Measurements from ENCODE around the gene SETDB1. TPM values are rescaled to one million over a fixed set of nuclear protein-coding genes. Genes with fewer than 3 reads are reported as not detected.

Gene SETDB1
- polyA plus RNA-seq, 1 of the 3 experiments (the other 2 are of a cell fraction), result 29.9 TPM

DNA sequence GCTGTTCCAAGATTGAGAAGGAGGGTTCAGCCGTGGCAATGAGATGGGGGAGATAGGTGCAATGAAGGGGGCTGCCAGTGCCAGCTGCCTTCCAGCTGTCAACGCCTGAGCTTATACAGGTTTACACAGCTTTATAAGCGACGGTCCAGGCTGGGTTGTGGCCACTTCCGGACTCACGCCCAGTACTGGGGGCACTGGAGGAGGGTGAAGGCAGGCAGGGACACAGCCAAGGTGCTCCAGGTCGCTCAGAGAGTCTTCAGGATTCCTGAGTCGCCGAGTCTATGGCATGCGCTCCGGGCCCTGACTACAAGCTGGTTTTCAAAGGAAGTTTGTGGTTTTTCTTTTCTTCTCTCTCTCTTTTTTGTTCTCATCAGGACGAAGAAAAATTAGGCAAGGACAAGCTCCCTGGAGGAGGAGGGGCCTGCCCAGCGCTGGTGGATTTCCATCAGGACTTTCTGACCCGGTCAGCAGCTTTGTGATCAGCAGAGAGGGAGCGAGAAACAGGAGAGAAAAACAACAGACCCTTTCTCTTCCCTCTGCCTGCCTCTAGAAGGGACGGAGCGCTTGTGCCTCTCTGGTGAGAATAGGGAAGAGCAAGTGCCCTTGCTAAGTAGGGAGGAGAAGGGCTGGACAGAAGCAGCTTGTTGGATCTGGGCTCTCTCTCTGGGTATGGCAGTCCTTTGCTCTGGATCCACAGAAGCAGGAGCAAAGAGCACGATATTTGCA is 80.3 kb downstream of the SETDB1 start, which contains the start of gene MINDY1:
MINDY1 (minus strand) TSS at position 576 of the 726 bp plus-strand sequence. CDS start 4,285 bp downstream, outside the sequence.
- peak; percentile 68; the same call in 1 of the 2 replicates for TF ChIP-seq POLR2AphosphoS5 (IDR thresholded peaks at IDR 0.05; ENCODE audit: low read depth, low read length)
- TF ChIP-seq TAF1 (IDR thresholded peaks at IDR 0.05; ENCODE audit: borderline replicate concordance, low read depth, low read length), result no peak; the same call in 1 of the 2 replicates
- TF ChIP-seq RAD21 (IDR thresholded peaks at IDR 0.05; ENCODE audit: low read length), result peak; percentile 64
- TF ChIP-seq GATA2 (CRISPR knock-in tag; IDR thresholded peaks at IDR 0.05), result no peak
- TF ChIP-seq EZH2phosphoT487 (IDR thresholded peaks at IDR 0.05; ENCODE audit: borderline replicate concordance, low read depth), result no peak
- TF ChIP-seq TEAD4 (IDR thresholded peaks at IDR 0.05; ENCODE audit: borderline replicate concordance, insufficient read depth), result no peak
- peak; percentile 40 for TF ChIP-seq ELF1 (IDR thresholded peaks at IDR 0.05)
- TF ChIP-seq, protein P1, sequence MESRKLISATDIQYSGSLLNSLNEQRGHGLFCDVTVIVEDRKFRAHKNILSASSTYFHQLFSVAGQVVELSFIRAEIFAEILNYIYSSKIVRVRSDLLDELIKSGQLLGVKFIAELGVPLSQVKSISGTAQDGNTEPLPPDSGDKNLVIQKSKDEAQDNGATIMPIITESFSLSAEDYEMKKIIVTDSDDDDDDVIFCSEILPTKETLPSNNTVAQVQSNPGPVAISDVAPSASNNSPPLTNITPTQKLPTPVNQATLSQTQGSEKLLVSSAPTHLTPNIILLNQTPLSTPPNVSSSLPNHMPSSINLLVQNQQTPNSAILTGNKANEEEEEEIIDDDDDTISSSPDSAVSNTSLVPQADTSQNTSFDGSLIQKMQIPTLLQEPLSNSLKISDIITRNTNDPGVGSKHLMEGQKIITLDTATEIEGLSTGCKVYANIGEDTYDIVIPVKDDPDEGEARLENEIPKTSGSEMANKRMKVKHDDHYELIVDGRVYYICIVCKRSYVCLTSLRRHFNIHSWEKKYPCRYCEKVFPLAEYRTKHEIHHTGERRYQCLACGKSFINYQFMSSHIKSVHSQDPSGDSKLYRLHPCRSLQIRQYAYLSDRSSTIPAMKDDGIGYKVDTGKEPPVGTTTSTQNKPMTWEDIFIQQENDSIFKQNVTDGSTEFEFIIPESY (IDR thresholded peaks at IDR 0.05; ENCODE audit: borderline replicate concordance, low read depth), result no peak
- no peak for TF ChIP-seq SMC3 (IDR thresholded peaks at IDR 0.05; ENCODE audit: low read depth, low read length)
- TF ChIP-seq GABPA (IDR thresholded peaks at IDR 0.05; ENCODE audit: low read depth), result 0 out of 2 replicates have a peak, but pooled peaks have one; percentile 8
- TF ChIP-seq, protein P2, sequence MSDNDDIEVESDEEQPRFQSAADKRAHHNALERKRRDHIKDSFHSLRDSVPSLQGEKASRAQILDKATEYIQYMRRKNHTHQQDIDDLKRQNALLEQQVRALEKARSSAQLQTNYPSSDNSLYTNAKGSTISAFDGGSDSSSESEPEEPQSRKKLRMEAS (IDR thresholded peaks at IDR 0.05; ENCODE audit: low read depth), result peak; percentile 52; the same call in 1 of the 2 replicates
- TF ChIP-seq, protein P3, sequence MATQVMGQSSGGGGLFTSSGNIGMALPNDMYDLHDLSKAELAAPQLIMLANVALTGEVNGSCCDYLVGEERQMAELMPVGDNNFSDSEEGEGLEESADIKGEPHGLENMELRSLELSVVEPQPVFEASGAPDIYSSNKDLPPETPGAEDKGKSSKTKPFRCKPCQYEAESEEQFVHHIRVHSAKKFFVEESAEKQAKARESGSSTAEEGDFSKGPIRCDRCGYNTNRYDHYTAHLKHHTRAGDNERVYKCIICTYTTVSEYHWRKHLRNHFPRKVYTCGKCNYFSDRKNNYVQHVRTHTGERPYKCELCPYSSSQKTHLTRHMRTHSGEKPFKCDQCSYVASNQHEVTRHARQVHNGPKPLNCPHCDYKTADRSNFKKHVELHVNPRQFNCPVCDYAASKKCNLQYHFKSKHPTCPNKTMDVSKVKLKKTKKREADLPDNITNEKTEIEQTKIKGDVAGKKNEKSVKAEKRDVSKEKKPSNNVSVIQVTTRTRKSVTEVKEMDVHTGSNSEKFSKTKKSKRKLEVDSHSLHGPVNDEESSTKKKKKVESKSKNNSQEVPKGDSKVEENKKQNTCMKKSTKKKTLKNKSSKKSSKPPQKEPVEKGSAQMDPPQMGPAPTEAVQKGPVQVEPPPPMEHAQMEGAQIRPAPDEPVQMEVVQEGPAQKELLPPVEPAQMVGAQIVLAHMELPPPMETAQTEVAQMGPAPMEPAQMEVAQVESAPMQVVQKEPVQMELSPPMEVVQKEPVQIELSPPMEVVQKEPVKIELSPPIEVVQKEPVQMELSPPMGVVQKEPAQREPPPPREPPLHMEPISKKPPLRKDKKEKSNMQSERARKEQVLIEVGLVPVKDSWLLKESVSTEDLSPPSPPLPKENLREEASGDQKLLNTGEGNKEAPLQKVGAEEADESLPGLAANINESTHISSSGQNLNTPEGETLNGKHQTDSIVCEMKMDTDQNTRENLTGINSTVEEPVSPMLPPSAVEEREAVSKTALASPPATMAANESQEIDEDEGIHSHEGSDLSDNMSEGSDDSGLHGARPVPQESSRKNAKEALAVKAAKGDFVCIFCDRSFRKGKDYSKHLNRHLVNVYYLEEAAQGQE (IDR thresholded peaks at IDR 0.05; ENCODE audit: low read depth, low read length), result peak; percentile 82
- TF ChIP-seq, protein P4, sequence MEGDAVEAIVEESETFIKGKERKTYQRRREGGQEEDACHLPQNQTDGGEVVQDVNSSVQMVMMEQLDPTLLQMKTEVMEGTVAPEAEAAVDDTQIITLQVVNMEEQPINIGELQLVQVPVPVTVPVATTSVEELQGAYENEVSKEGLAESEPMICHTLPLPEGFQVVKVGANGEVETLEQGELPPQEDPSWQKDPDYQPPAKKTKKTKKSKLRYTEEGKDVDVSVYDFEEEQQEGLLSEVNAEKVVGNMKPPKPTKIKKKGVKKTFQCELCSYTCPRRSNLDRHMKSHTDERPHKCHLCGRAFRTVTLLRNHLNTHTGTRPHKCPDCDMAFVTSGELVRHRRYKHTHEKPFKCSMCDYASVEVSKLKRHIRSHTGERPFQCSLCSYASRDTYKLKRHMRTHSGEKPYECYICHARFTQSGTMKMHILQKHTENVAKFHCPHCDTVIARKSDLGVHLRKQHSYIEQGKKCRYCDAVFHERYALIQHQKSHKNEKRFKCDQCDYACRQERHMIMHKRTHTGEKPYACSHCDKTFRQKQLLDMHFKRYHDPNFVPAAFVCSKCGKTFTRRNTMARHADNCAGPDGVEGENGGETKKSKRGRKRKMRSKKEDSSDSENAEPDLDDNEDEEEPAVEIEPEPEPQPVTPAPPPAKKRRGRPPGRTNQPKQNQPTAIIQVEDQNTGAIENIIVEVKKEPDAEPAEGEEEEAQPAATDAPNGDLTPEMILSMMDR (IDR thresholded peaks at IDR 0.05), result peak; percentile 61
- peak; percentile 57; the same call in 1 of the 2 replicates for TF ChIP-seq MXI1 (IDR thresholded peaks at IDR 0.05; ENCODE audit: low read depth, low read length)
- no peak for TF ChIP-seq FOXJ3 (CRISPR knock-in tag; IDR thresholded peaks at IDR 0.05)
- 0 out of 2 replicates have a peak, but pooled peaks have one; percentile 52 for TF ChIP-seq RCOR1 (IDR thresholded peaks at IDR 0.05; ENCODE audit: low read length)
- no peak for TF ChIP-seq JUND (IDR thresholded peaks at IDR 0.05)
- H3K9ac ChIP-seq, result peak within 1 kb of the TSS; percentile 69
- 2% methylated on average over 12 of the region's 18 CpGs for WGBS (ENCODE audit: low lambda C conversion rate)

More for the DNA sequence above, 80.3 kb downstream of the SETDB1 start, which contains the start of gene MINDY1:
- Histone ChIP-seq H3F3A (replicated peaks; ENCODE audit: insufficient read depth) (peaks cover 15% of the 10 kb centered on the region), H3K4me2 (peak within 1 kb of the TSS; percentile 87), H3K4me1 (ENCODE audit: control insufficient read depth in 1 of 2, insufficient read depth in 2 of 2, low read depth in 1 of 2, low read length in 1 of 2) (peaks cover 6 to 30% of the 10 kb centered on the region in 2 experiments; a peak in 2 of 4 replicates), H3K9me2 (no peaks in the 10 kb centered on the region), H3K27me3 (ENCODE audit: insufficient read depth) (no peaks in the 10 kb centered on the region), H3K36me3 (replicated peaks in 1 of 2; ENCODE audit: control insufficient read depth in 1 of 2, insufficient read depth in 2 of 2, low read length in 1 of 2) (peaks cover 0 to 2% of the 10 kb centered on the region in 2 experiments), H3K79me2 (ENCODE audit: insufficient read depth) (peaks cover 24% of the 10 kb centered on the region; the same call in 1 of the 2 replicates), H3K9me3 (no peaks in the 10 kb centered on the region), H4K20me1 (ENCODE audit: insufficient read depth) (no peaks in the 10 kb centered on the region), H2AFZ (ENCODE audit: low read depth) (peak within 1 kb of the TSS; percentile 81), H3K27ac (ENCODE audit: low read depth in 2 of 2, low read length in 1 of 2) (peak within 1 kb of the TSS; percentile 86 to 93), H3K4me3 (ENCODE audit: low read depth in 2 of 2, low read length in 1 of 2) (peak within 1 kb of the TSS; percentile 56 to 62)
- ChIA-PET CTCF (interaction anchor here (0.7 to 15.9 kb wide), 23 partner anchors 11 to 543 kb away, joined by 3 to 371 read pairs (median 4); partner anchors contain the start of genes ANXA9, CDC42SE1, CERS2 and ENSA), POLR2A (interaction anchor here (0.5 to 1.8 kb wide), 9 partner anchors 12 to 695 kb away, joined by 3 to 10 read pairs (median 5); partner anchors contain the start of genes ANXA9, C1orf56, CDC42SE1 and CERS2)
- DNase-seq, result peak; percentile 82
